HG03469 (cell line): ENCODE results near the gene HBS1L.

Experiments used
- ATAC-seq: cut with Tn5 transposase; IDR thresholded peaks from one replicate; pipeline ENCODE4 v1.9.1; 2021; ENCODE audit warnings: mild to moderate bottlenecking, moderate library complexity, moderate number of reproducible peaks; ENCODE audit not compliant: unreplicated experiment

Gene HBS1L

GRCh38 chr6:135038335-135038734 lies 16.3 kb downstream of the HBS1L start:
- no peak for ATAC-seq

GRCh38 chr6:135037541-135037940 lies 17.1 kb downstream of the HBS1L start:
- ATAC-seq, result no peak

GRCh38 chr6:135036731-135037420 lies 17.7 kb downstream of the HBS1L start:
- no peak for ATAC-seq

GRCh38 chr6:135033238-135033637 lies 21.4 kb downstream of the HBS1L start:
- ATAC-seq, result no peak

- no peak for ATAC-seq
These were observed 24.0 kb downstream of the HBS1L start for GRCh38 chr6:135030532-135031178.

- peak; percentile 82 for ATAC-seq
These were observed 24.6 kb downstream of the HBS1L start for GRCh38 chr6:135030056-135030473.

GRCh38 chr6:135025775-135026174 lies 28.8 kb downstream of the HBS1L start:
- no peak for ATAC-seq

- ATAC-seq, result no peak
These were observed 29.4 kb downstream of the HBS1L start for GRCh38 chr6:135025175-135025574.

- no peak for ATAC-seq
These were observed 32.4 kb downstream of the HBS1L start for GRCh38 chr6:135022050-135022697.

- ATAC-seq, result no peak
These were observed 33.1 kb downstream of the HBS1L start for GRCh38 chr6:135021310-135022049.

- ATAC-seq, result no peak
These were observed 35.7 kb downstream of the HBS1L start for GRCh38 chr6:135018941-135019340.

- ATAC-seq, result no peak
These were observed 36.6 kb downstream of the HBS1L start for GRCh38 chr6:135018052-135018451.

GRCh38 chr6:135014353-135014832 lies 40.2 kb downstream of the HBS1L start:
- peak; percentile 70 for ATAC-seq

GRCh38 chr6:135013211-135013610 lies 41.4 kb downstream of the HBS1L start:
- ATAC-seq, result no peak

- ATAC-seq, result no peak
These were observed 41.9 kb downstream of the HBS1L start for GRCh38 chr6:135012764-135013163.

GRCh38 chr6:135012349-135012748 lies 42.3 kb downstream of the HBS1L start:
- ATAC-seq, result no peak

GRCh38 chr6:135008941-135009290 lies 45.7 kb downstream of the HBS1L start:
- ATAC-seq, result no peak

GRCh38 chr6:135008072-135008940 lies 46.3 kb downstream of the HBS1L start:
- peak; percentile 70 for ATAC-seq

GRCh38 chr6:135006386-135006914 lies 48.2 kb downstream of the HBS1L start:
- ATAC-seq, result no peak

GRCh38 chr6:135004399-135004798 lies 50.2 kb downstream of the HBS1L start:
- ATAC-seq, result no peak
